T-helper 2 cell treated with Interferon-gamma antibody and Interleukin-4, amounts not matched to agents 100 ng/mL and 5 ng/mL, for 36 hours (primary cell): ENCODE measurements around the gene BTBD1. TPM values are rescaled to one million over a fixed set of nuclear protein-coding genes. Genes with fewer than 3 reads are reported as not detected.

ENCODE experiments used
- intact Hi-C: fragments of 100-400 bp; cut with micrococcal nuclease; formaldehyde crosslinking; loops from one replicate; pipeline ENCODE4 v1.15.1; 2023
- total RNA-seq: library from RNA; stranded (reverse); gene quantifications from 2 replicates; pipeline ENCODE4 v1.2.3, GENCODE V29; 2022

The BTBD1 gene
- 54.3 and 55.8 TPM in 2 replicates for total RNA-seq

- intact Hi-C loops: loop anchor here (1.0 to 10.0 kb wide), 6 partner anchors 40 to 522 kb away; partner anchors contain the start of genes AP3B2, C15orf40, FSD2 and HDGFL3
Measured at GRCh38 chr15:83066734-83067637, at the start of gene BTBD1. TSS of gene BTBD1 (minus strand) at chr15:83067252. CDS start at chr15:83067151, 101 bp downstream.

GRCh38 chr15:83115831-83116565, 48.9 kb upstream of the BTBD1 start:
- intact Hi-C loops: no loop called here

GRCh38 chr15:83115410-83115809, 48.4 kb upstream of the BTBD1 start:
- intact Hi-C loops: no loop called here

- intact Hi-C loops: no loop called here
Measured at GRCh38 chr15:83114856-83115255, 47.8 kb upstream of the BTBD1 start.

GRCh38 chr15:83113881-83114674, 47.0 kb upstream of the BTBD1 start:
- intact Hi-C loops: no loop called here

GRCh38 chr15:83112956-83113299, 45.9 kb upstream of the BTBD1 start:
- intact Hi-C loops: no loop called here

GRCh38 chr15:83112233-83112955, 45.3 kb upstream of the BTBD1 start:
- intact Hi-C loops: no loop called here

GRCh38 chr15:83111149-83111548, 44.1 kb upstream of the BTBD1 start:
- intact Hi-C loops: no loop called here

- intact Hi-C loops: no loop called here
Measured at GRCh38 chr15:83110381-83110780, 43.3 kb upstream of the BTBD1 start.

- intact Hi-C loops: loop anchor here (10.0 kb wide), 1 partner anchor 95 kb away; the partner anchor contains the start of gene HDGFL3
Measured at GRCh38 chr15:83109532-83109931, 42.5 kb upstream of the BTBD1 start.

- intact Hi-C loops: loop anchor here (1.0 to 10.0 kb wide), 2 partner anchors 96 to 97 kb away; partner anchors contain the start of genes C15orf40 and HDGFL3
Measured at GRCh38 chr15:83108266-83109219, 41.5 kb upstream of the BTBD1 start.

- intact Hi-C loops: loop anchor here (1.0 to 10.0 kb wide), 3 partner anchors 41 to 97 kb away; partner anchors contain the start of genes BTBD1, C15orf40 and HDGFL3
Measured at GRCh38 chr15:83107841-83108181, 40.8 kb upstream of the BTBD1 start.

- intact Hi-C loops: loop anchor here (2.0 to 10.0 kb wide), 2 partner anchors 40 to 98 kb away; partner anchors contain the start of genes BTBD1 and HDGFL3
Measured at GRCh38 chr15:83106994-83107840, 40.2 kb upstream of the BTBD1 start, which contains the start of gene TM6SF1. TSS of gene TM6SF1 (plus strand) at chr15:83107645. CDS start at chr15:83107681, 36 bp downstream.

- intact Hi-C loops: loop anchor here (10.0 kb wide), 1 partner anchor 99 kb away; the partner anchor contains the start of gene HDGFL3
Measured at GRCh38 chr15:83105440-83105839, 38.4 kb upstream of the BTBD1 start.

GRCh38 chr15:83104141-83104540, 37.1 kb upstream of the BTBD1 start:
- intact Hi-C loops: loop anchor here (10.0 kb wide), 1 partner anchor 101 kb away; the partner anchor contains the start of gene HDGFL3

GRCh38 chr15:83102346-83102745, 35.3 kb upstream of the BTBD1 start:
- intact Hi-C loops: loop anchor here (10.0 kb wide), 1 partner anchor 102 kb away; the partner anchor contains the start of gene HDGFL3

GRCh38 chr15:83100097-83100646, 33.1 kb upstream of the BTBD1 start:
- intact Hi-C loops: loop anchor here (10.0 kb wide), 1 partner anchor 105 kb away; the partner anchor contains the start of gene HDGFL3

GRCh38 chr15:83099290-83099689, 32.2 kb upstream of the BTBD1 start:
- intact Hi-C loops: no loop called here
